Stimulated activated CD8-positive, alpha-beta memory T cell treated with anti-CD3 and anti-CD28 coated beads, Interleukin-4, amount 100 ng/mL, for 4 hours (primary cell): ENCODE results near the gene CCNF.

Source experiments
- DNase-seq, 2 donors: peaks; one replicate each; pipeline ENCODE4 v3.0.0-alpha.2; 2020; ENCODE audit warnings: low read depth in 2 of 2, low spot score in 1 of 2

Gene CCNF

GRCh38 chr16:2483939-2484897 lies 55.0 kb downstream of the CCNF start:
- DNase-seq = no peak

GRCh38 chr16:2484898-2485508 lies 55.8 kb downstream of the CCNF start:
- DNase-seq = no peak

- no peak for DNase-seq
Measured at GRCh38 chr16:2485811-2486507, 56.7 kb downstream of the CCNF start.

DNA sequence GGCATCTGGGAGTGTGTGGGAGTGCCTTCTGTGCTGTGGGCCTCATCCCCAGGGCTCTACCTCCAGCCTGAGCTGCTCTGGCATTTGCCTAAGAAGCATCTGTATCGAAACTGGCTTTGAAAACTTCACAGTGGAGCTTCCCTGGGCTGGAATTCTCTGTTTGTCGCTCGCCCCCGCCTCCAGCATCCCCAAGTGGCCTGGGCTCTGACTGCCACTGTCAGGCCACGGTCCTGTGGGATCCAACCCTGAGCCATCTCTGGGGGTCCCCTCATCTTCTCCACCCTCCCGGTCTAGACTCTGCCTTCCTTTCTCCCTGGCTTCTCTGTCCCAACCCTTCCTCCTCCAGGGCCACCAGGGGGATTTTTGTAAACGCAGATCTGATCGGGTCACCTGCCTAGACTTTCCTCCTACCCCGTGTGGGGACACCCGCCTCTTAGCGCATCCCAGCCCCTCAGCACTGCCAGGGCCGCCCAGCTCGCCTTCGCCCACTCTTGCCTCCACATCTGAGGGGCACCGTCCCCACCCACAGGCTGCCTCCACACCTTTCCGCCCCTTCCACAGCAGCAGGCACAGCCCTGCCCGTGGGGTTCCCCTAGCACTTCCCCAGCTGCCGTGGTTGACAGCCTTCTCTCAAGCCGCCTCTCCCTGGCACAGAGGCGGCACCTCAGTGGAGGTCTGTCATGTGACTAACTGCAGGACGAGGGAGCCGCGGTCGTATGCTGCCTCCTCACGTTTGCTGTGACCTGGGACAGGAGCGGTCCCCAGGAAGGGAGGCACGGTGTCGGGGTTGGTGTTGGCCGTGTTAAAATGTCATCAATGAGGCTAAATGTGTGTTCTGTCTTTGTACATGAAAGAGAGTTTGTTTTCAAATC lies 57.6 kb downstream of the CCNF start:
- DNase-seq = peak; percentile 63 to 73

DNA sequence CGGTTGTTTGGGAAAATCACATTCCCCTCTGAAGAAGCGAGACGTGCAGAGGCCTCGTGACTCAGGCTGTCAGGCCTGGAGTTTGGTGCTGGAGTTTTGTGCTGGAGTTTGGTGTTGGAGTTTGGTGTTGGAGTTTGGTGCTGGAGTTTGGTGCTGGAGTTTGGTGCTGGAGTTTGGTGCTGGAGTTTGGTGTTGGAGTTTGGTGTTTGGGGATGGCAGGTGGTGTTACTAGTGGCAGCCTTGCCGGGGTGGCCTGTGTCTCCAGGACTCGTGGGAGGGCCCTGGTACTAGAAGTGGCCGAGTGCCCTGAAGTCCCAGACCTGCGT lies 58.2 kb downstream of the CCNF start:
- no peak for DNase-seq

- DNase-seq = no peak
Measured at GRCh38 chr16:2487903-2488531, 58.8 kb downstream of the CCNF start.

DNA sequence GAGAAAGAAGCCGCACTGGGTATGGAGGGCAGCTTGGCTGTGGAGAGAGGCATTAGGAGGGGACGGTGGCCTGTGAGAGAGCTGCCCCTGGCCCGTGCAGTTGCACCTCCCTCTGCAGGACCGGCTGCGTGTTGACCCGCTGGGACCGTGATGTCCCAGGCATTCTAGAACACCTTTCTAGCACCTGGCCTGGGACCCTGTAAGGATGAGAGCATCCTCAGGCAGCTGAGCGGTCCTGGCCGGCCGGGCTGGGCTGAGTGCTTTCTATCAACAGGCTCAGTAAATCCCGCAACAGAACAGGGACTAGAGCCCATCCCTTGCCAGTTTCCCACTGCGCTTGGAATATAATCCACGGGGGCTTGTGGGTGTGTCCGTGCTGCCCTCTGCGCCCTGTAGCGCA lies 60.3 kb downstream of the CCNF start:
- DNase-seq = no peak

GRCh38 chr16:2490190-2491105 lies 61.2 kb downstream of the CCNF start:
- DNase-seq = no peak

GRCh38 chr16:2492292-2492691 lies 63.0 kb downstream of the CCNF start:
- no peak for DNase-seq

DNA sequence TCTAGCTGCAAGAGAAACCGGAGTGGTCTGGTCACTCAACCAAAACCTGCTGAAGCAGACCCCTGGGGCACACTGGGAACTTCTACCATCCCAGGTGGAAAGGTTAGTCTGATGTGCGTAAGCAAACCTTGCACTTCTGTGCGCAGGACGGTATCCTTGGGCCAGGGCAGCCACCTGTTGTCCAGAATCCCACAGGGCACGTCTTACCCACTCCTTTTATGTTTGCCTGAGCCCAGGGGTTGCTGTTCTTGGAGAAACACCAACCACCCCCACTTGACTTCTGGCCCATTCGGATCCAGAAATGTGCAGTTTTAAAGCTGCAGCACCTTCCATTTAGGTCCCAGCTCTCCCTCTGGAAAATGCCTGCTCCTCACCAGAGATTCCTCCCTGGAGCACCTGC lies 64.4 kb downstream of the CCNF start:
- no peak for DNase-seq

DNA sequence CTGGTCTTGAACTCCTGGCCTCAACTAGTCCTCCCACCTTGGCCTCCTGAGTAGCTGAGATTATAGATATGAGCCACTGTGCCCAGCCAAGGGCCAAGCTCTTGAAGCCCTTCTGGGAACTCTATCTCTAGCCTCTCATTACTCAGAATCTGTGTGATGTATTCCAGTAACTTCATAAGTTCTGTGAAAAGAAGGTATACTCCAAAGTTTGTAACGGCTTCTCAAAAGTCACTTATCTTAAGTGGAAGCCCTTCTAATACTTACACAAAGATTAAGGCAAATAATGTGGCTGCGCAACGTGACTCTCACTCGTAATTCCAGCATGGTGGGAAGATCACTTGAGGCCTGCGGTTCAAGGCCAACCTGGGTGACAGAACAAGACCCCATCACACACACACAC lies 65.4 kb downstream of the CCNF start:
- DNase-seq = no peak

DNA sequence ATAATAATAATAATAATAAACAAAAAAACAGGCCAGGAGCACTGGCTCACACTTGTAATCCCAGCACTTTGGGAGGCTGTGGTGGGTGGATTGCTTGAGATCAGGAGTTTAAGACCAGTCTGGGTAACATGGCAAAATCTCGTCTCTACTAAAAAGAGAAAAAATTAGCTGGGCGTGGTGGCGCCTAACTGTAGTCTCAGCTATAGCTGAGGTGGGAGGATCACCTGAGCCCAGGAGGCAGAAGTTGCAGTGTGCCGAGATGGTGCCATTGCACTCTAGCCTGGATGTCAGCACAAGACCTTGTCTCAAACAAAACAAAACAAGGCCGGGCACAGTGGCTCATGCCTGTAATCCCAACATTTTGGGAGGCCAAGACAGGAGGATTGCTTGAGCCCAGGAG lies 65.8 kb downstream of the CCNF start:
- no peak for DNase-seq

DNA sequence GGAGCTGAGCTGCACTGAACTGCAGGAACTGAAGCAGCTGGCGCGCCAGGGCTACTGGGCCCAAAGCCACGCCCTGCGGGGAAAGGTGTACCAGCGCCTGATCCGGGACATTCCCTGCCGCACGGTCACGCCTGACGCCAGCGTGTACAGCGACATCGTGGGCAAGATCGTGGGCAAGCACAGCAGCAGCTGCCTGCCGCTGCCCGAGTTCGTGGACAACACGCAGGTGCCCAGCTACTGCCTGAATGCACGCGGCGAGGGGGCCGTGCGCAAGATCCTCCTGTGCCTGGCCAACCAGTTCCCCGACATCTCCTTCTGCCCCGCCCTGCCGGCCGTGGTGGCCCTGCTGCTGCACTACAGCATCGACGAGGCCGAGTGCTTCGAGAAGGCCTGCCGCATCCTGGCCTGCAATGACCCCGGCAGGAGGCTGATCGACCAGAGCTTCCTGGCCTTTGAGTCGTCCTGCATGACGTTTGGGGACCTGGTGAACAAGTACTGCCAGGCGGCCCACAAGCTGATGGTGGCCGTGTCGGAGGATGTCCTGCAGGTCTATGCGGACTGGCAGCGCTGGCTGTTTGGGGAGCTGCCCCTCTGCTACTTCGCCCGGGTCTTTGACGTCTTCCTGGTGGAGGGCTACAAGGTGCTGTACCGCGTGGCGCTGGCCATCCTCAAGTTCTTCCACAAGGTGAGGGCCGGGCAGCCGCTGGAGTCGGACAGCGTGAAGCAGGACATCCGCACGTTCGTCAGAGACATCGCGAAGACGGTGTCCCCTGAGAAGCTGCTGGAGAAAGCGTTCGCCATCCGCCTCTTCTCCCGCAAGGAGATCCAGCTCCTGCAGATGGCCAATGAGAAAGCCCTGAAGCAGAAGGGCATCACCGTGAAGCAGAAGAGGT lies 67.2 kb downstream of the CCNF start:
- DNase-seq = no peak

DNA sequence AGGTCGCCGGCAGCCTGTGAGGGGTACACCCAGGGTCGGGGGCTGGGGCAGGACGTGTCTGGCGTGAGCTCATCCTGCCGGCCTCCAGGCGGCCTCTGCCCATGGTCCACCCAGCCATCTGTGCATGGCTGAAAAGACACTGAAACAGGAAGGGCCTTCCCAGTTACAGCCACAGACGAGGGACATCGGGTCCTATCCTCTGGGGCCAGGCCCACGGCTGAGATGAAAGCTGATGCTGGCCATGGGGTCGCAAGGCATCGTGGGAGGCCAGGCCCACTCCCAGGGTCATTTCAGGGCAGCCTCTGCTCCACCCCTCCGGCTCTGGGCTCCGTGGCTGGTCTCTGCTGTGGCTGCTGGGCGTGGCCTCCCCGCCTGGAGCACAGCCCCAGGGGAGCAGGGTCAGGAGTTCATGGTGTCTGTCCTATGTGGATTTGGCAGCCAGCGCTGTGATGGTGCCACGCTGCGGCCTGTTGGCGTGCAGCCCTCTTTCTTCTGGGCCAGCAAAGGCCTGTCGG lies 67.9 kb downstream of the CCNF start:
- DNase-seq = no peak

- no peak for DNase-seq
Measured at GRCh38 chr16:2497695-2498484, 68.6 kb downstream of the CCNF start.

GRCh38 chr16:2498531-2499253 lies 69.4 kb downstream of the CCNF start:
- no peak for DNase-seq

GRCh38 chr16:2499454-2499853 lies 70.2 kb downstream of the CCNF start:
- DNase-seq = no peak
